Renal cortical epithelial cell (primary cell): Measurements from ENCODE around the gene BRINP1. TPM values are rescaled to one million over a fixed set of nuclear protein-coding genes. Genes with fewer than 3 reads are reported as not detected.
A peak's percentile ranks its signal among the peaks of the same experiment; 100 is the strongest.

Experiments used
- DNase-seq: peaks from one replicate; pipeline ENCODE4 v3.0.0-alpha.2; 2011; ENCODE audit warnings: low read depth
- total RNA-seq: library from RNA; depleted of rRNA; stranded (reverse); fragments of >200 nt; gene quantifications from 2 replicates; pipeline ENCODE4 v1.2.3, GENCODE V29; 2014

The BRINP1 gene
- total RNA-seq, 1 donor from 2014 or later: 1.5 TPM

- DNase-seq: no peak
Observed at GRCh38 chr9:119343059-119343990, 25.9 kb downstream of the BRINP1 start.

DNA sequence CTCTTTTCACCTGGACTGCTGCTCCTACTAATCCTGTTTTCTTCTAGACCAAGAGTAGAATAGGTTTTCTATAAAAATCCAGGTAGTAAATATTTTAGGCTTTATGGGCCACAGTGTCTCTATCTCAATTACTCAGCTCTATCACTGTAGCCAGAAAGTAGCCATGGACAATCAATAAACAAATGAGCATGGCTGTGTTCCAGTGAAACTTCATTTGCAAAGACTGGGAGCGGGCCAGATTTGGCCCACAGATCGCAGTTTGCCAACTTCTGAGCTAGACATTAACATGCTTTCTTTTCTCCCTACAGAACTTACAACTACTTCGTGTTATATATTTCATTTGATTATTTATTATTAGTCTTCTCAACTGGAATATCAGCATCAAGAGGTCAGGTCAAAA is 30.2 kb downstream of the BRINP1 start:
- DNase-seq: no peak

- no peak for DNase-seq
Observed at GRCh38 chr9:119337573-119337972, 31.7 kb downstream of the BRINP1 start.

DNA sequence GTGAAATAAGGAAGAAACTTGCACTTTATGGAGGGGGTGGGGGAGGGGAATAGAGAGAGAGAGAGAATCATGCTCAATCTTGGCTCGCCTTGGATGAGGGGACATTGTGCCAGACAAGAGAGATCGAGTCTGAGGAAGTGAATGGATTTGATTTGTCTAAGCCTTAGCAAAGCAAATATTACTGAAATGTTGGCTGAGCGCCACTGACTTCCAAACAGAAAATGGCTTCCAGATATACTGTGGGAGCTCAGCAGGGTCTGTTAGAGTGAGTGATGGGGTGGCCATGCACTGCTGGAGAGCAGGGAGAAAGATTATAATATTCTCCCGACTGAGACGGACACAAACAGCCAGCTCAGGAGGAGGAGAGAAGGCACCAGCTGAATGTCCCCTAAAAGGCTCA is 34.5 kb downstream of the BRINP1 start:
- DNase-seq: no peak

DNA sequence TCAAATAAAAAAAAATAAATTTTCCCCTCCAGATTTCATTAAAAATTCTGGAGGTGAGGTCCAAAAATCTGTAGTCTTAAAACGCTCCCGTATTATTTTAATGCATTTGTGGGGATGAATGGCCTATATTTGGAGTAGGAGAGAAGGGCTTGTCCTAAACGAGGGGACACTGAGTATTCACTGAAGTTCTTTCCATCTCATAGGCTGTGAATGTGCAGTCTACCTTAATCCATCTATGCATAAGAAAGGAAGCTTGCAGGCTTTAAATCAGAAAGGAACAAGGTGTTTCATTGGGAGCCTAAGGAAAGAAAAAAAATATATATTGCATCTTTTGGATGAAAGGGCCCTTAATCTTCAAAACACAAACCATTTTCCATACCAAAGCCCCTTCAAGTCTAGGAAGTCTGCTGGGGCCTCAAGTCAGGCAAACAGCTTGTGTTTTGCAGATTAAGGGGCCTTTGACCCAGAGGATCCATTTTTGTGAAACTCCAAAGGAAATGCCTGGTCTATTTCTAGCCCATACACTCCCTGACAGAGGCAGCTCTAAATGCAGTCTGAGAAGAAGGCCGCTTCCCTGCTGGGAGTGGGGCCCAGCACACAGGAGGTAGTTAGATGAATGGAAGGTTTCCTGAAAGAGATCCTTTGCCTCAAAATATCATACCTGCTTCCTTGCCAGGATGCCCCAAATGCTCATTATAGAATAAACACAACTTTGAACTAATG is 35.6 kb downstream of the BRINP1 start:
- no peak for DNase-seq

- DNase-seq: no peak
Observed at GRCh38 chr9:119332522-119332921, 36.7 kb downstream of the BRINP1 start.

DNA sequence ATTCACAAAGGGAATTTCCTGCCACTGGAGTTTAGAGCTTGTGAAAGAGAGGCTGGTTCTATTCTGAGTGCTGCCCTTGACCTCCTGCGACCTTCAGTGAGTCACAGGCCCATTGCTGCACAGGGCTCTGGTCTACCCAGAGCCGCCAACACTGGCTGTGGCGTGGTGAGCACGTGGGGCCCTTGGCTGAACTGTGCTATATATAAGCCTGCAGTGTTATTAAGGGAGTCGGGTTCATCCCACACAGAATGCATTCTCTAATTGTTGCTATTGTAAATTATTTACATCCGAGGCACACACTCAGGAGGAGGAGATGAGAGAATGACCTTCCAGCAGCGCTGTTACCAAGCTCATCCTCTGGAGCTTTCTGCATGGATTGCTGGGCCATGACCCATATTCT is 47.1 kb downstream of the BRINP1 start:
- DNase-seq: peak; percentile 72

- peak; percentile 1 for DNase-seq
Observed at GRCh38 chr9:119318371-119318770, 50.9 kb downstream of the BRINP1 start.

GRCh38 chr9:119313846-119314245 is 55.4 kb downstream of the BRINP1 start:
- no peak for DNase-seq

DNA sequence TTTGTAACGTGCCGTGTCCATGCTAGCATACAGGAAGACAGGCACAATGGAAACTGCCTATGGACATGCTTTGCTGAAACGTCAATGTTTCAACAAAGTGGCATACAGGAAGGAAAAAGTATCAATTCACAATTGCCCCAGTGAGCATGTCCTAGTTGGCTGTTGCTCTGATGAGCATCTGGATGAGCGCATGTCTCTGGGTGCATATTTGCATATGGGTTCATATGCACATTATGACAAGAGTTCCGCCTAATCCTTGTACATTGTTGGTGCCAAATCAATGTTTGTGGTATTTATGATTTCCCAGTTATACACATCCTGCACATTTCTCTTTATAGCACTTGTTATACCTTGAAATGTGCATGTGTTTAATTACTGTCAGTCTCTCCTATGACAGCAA is 58.5 kb downstream of the BRINP1 start:
- DNase-seq: no peak

- no peak for DNase-seq
Observed at GRCh38 chr9:119307471-119307870, 61.8 kb downstream of the BRINP1 start.

- DNase-seq: no peak
Observed at GRCh38 chr9:119304555-119304954, 64.7 kb downstream of the BRINP1 start.

DNA sequence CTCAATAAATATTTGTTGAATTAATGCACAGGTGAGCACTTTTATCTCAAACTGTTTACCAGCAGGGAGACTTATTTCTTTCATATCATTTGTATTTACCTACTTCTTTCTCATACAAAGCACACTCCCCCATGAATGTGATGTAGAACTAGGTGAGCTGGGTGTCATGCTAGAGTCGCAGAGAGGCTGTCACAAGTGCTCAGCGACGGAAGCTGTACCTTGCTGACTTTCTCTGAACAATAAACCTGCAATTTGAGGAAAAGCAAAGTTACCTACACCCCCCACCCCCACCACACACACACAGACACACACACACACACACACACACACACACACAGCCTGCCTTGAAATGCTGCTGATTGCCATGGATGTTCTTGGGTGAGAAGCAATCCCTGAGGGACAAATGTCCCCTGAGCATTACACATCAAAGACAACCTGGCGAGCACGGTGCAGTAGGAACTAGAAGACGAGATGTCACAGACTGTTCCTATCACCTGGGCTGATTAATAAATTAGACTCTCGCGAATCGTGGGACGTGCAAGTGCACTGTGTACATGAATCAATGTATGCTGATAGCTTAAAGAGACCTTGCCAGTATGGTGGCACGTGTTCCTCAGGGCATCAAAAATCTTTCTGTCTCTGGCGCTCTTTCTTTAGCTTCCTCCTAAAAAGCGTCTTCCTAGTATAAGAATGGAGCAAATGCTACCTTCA is 66.1 kb downstream of the BRINP1 start:
- no peak for DNase-seq

DNA sequence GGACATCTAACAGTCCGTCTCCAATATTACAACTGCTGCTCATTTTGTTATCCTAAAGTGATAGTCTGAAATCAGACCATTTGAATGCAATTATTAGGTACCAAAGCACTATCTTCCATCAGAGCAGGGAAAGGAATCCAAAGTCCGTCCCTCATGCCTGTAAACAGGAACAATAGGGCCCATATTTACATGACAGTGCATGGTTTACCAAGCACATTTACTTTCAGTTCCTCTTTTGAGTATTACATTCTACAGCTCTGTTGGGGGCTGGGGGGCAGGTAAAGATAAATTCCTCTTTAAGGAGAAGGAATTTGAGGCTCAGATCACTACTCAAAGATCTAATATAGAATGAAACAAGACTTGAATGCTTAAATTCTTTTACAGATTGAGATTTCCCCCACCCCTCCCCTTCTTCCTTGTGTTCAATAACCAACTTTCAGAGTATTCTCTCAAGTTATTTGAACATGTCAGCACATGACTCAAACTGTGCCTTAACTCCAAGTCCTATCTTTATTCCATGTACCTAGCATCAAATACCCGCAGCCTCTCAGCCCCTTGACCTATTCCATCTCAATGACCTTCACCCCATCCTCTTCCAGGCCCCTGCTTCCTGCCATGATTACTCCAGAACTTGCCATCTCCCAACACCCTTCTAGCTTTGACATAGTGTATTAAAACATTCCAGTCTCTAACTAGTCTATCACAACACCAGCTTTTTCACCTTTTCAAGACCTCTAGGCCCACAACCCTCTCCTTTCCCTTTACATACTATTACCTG is 71.0 kb downstream of the BRINP1 start:
- no peak for DNase-seq

DNA sequence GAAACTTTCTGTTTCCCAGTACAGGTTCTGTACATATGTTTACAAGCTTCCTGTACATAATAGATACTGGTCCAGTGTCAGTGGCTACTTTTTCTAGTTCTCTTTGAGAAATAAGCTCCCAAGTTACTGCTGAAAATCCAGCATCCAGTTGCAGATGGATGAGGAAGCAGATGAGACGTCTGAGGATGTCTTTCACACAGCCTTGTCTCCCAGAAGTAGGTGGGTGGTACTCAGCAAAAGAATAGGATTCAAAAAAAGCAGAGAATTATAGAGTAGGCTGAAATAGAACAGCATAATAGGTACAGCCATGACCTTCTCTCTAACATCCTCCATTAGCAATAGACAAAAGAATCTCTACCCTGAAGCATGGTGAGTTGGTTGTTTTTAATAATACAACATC is 77.7 kb downstream of the BRINP1 start:
- DNase-seq: no peak

DNA sequence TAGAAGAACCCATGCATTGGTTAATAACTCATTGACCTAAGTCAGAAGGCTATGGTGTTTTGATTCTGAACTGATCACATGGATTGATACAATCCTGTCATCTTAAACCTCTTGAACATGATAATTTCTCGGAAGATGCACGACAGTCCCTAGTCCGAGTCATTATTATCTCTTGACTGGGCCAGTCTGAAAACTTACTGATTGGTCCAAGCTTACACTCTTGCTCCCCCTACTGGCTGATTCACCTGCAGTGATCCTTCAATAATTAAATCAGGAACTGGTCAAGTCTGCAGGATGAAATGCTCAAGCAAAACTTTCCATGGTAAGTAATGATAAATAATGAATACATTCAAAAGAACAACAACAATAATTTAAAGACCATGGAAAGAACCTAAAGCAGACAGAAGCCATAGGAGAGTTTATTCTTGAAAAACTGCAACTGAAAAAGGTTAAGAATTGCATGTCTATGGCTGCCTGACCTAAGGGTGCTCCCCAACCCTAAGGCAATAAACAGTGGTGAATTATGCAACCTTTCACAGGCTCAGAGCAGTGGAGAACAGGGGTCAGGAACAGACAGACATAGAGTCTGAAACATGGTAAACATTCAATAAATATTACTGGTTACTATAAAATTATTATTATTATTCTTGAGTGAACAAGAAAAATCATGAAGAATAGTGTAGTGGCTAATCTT is 79.3 kb downstream of the BRINP1 start:
- DNase-seq: peak; percentile 71

DNA sequence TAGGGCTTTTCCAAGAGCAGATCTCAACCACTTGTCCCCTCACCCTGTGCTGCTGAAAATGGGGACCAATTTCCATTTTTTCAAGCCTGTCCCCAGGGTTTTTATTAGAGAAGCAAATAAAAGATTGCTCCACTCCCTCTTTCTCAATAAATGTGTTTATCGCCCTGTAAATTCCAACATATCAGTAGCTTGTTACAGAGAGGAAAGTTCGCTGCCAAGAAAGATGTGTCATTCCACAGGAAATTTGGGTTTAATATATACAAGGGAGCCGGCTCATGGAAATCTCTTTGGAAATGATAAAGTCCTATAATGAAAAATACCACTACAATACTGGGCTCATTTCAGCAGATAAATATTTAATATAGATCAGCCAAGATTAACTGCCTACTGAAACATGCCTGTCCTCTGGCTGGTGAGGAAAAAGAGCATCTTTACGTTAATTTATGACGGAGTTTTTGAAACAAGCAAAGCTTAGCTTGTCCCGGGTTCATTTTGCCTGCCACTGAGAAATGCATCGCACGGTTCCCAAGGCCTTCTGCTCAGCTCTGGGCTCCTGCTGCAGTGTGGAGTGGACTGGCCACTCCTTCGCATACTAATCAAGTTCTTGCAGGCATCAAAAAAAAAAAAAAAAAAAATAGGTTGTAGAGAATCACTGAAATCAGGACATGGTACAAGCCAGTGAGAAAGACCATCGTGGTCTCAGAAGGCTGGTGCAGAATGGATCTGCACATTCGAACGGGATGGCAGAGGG is 84.5 kb downstream of the BRINP1 start:
- no peak for DNase-seq

GRCh38 chr9:119284118-119284517 is 85.1 kb downstream of the BRINP1 start:
- no peak for DNase-seq

- peak; percentile 86 for DNase-seq
Observed at GRCh38 chr9:119283078-119283794, 86.0 kb downstream of the BRINP1 start.
